Progenitor cell of endocrine pancreas (in vitro differentiated cells): ENCODE data around the gene LENG8. TPM values are rescaled to one million over a fixed set of nuclear protein-coding genes. Genes with fewer than 3 reads are reported as not detected.

Experiments used
- DNase-seq: peaks from one replicate; pipeline ENCODE4 v3.0.0; 2021; ENCODE audit warnings: low spot score; ENCODE audit not compliant: unreplicated experiment
- H3K27ac Mint-ChIP-seq: 2 replicates; pipeline ENCODE4 v1.8.0; 2021; ENCODE audit warnings: mild to moderate bottlenecking, moderate library complexity, mixed read lengths
- H3K27me3 Mint-ChIP-seq: 2 replicates; pipeline ENCODE4 v1.8.0; 2021; ENCODE audit warnings: mixed read lengths
- H3K36me3 Mint-ChIP-seq: 2 replicates; pipeline ENCODE4 v1.8.0; 2022; ENCODE audit warnings: mixed read lengths; ENCODE audit not compliant: insufficient read depth
- H3K4me1 Mint-ChIP-seq: 2 replicates; pipeline ENCODE4 v1.8.0; 2021; ENCODE audit warnings: low read depth, mixed read lengths
- H3K4me3 Mint-ChIP-seq: 2 replicates; pipeline ENCODE4 v1.8.0; 2021; ENCODE audit warnings: low read depth, mild to moderate bottlenecking, moderate library complexity, mixed read lengths
- H3K9me3 Mint-ChIP-seq: 2 replicates; pipeline ENCODE4 v1.8.0; 2021; ENCODE audit warnings: low read depth, mixed read lengths
- CTCF ChIP-seq: fragments of 200-600 bp; sonication (generic); IDR thresholded peaks from one replicate; pipeline ENCODE4 v1.5.0; 2021; ENCODE audit warnings: antibody characterized with exemption, mild to moderate bottlenecking; ENCODE audit not compliant: unreplicated experiment
- total RNA-seq: library from RNA; stranded (reverse); gene quantifications from 2 replicates; pipeline ENCODE4 v1.2.1, GENCODE V29; 2021

Gene LENG8
- total RNA-seq, 1 donor from 2014 or later, result 210 TPM

GRCh38 chr19:54482889-54483288 is 33.9 kb downstream of the LENG8 start:
- DNase-seq, result no peak
- no peak overlapping the region for H3K27ac Mint-ChIP-seq
- no peak overlapping the region for H3K4me3 Mint-ChIP-seq
- TF ChIP-seq CTCF, result no peak
- peaks cover 27% of the 10 kb centered on the region for H3K27me3 Mint-ChIP-seq
- no peaks in the 10 kb centered on the region for H3K4me1 Mint-ChIP-seq
- no peaks in the 10 kb centered on the region for H3K9me3 Mint-ChIP-seq
- H3K36me3 Mint-ChIP-seq, result no peaks in the 10 kb centered on the region

DNA sequence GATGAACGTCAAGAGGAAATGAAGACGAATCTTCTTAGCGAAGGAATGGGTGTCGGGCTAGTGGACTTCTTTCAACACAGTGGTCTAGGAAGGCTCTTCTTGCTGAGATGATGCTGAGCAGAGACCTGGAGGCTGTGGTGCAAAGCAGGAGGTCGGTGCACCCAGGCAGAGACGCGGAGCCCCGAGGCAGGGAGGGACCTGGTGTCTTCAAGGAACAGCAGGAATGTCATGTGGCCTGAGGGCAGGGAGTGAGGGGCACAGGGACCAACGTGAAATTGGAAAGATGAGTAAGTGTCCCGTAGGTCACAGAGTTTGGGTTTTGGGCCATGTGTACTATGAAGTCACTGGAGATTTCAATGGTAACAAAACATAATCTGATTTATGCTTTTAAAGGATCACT is 35.5 kb downstream of the LENG8 start:
- Mint-ChIP-seq H3K36me3 (no peaks in the 10 kb centered on the region), H3K4me3 (no peak overlapping the region), H3K4me1 (no peaks in the 10 kb centered on the region), H3K27me3 (peaks cover 22% of the 10 kb centered on the region), H3K27ac (no peak overlapping the region), H3K9me3 (no peaks in the 10 kb centered on the region)
- no peak for TF ChIP-seq CTCF
- no peak for DNase-seq

DNA sequence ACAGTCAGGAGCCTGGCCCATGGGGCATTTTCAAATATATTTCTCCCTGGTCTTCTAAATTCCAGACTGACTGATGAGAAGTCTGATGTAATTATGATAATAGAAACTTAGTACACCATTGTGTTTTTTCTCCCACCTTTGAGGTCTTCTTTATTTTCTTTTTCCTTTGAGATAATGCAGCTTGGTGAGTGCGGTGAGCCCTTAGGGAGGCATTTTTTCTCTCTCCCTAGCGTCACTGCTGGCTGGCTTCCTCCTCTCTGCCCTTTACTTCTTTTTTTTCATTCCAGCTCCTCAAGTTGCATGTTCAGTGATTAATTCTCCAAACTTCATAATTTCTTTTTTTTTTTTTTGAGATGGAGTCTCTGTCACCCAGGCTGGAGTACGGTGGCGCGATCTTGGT is 36.9 kb downstream of the LENG8 start:
- H3K4me1 Mint-ChIP-seq, result no peaks in the 10 kb centered on the region
- H3K27me3 Mint-ChIP-seq, result peaks cover 17% of the 10 kb centered on the region
- no peak for TF ChIP-seq CTCF
- H3K4me3 Mint-ChIP-seq, result no peak overlapping the region
- no peak overlapping the region for H3K27ac Mint-ChIP-seq
- H3K36me3 Mint-ChIP-seq, result no peaks in the 10 kb centered on the region
- DNase-seq, result no peak
- H3K9me3 Mint-ChIP-seq, result no peaks in the 10 kb centered on the region

- Mint-ChIP-seq H3K9me3 (peaks cover 8% of the 10 kb centered on the region), H3K4me3 (no peak overlapping the region), H3K27ac (no peak overlapping the region), H3K36me3 (no peaks in the 10 kb centered on the region), H3K4me1 (no peaks in the 10 kb centered on the region), H3K27me3 (peaks cover 8% of the 10 kb centered on the region)
- no peak for DNase-seq
- TF ChIP-seq CTCF, result no peak
These were observed 40.3 kb downstream of the LENG8 start for GRCh38 chr19:54489341-54489740.

- Mint-ChIP-seq H3K36me3 (no peaks in the 10 kb centered on the region), H3K27ac (no peak overlapping the region), H3K27me3 (peaks cover 5% of the 10 kb centered on the region), H3K9me3 (peaks cover 9% of the 10 kb centered on the region), H3K4me3 (no peak overlapping the region), H3K4me1 (no peaks in the 10 kb centered on the region)
- TF ChIP-seq CTCF, result no peak
- DNase-seq, result no peak
These were observed 40.8 kb downstream of the LENG8 start for GRCh38 chr19:54489766-54490165.
